HEK293 (cell line): ENCODE data around the gene CD19.

Experiments used
- CTCF ChIP-seq: fragments of 450-650 bp; formaldehyde crosslinking; IDR thresholded peaks from 2 replicates; pipeline ENCODE4 v1.5.1; 2016; ENCODE audit warnings: missing biosample characterization, missing genetic modification characterization
- FEZF1 ChIP-seq: fragments of 450-650 bp; formaldehyde crosslinking; IDR thresholded peaks from 2 replicates; pipeline ENCODE4 v1.5.1; 2016; ENCODE audit warnings: missing biosample characterization, missing genetic modification characterization
- PRDM4 ChIP-seq: fragments of 450-650 bp; formaldehyde crosslinking; IDR thresholded peaks from 2 replicates; pipeline ENCODE4 v1.5.1; 2017; ENCODE audit warnings: missing biosample characterization, missing genetic modification characterization
- TSHZ1 ChIP-seq: fragments of 450-650 bp; formaldehyde crosslinking; IDR thresholded peaks from 2 replicates; pipeline ENCODE4 v1.5.1; 2016; ENCODE audit warnings: missing biosample characterization, missing genetic modification characterization, borderline replicate concordance
- YY1 ChIP-seq: fragments of 450-650 bp; formaldehyde crosslinking; IDR thresholded peaks from 2 replicates; pipeline ENCODE4 v1.5.1; 2018; ENCODE audit warnings: missing biosample characterization, missing genetic modification characterization
- YY2 ChIP-seq: fragments of 450-650 bp; formaldehyde crosslinking; IDR thresholded peaks from 2 replicates; pipeline ENCODE4 v1.5.1; 2016; ENCODE audit warnings: missing biosample characterization, missing genetic modification characterization
- ZBTB26 ChIP-seq: fragments of 450-650 bp; formaldehyde crosslinking; optimal IDR thresholded peaks from 2 replicates; pipeline ENCODE3; 2016; ENCODE audit warnings: missing biosample characterization, mild to moderate bottlenecking, missing genetic modification characterization
- ZNF2 ChIP-seq: fragments of 450-650 bp; formaldehyde crosslinking; IDR thresholded peaks from 2 replicates; pipeline ENCODE4 v1.5.1; 2016; ENCODE audit warnings: missing biosample characterization, missing genetic modification characterization
- ZNF274 ChIP-seq, 2 experiments: fragments of 200-500 bp in 1 of 2; fragments of 450-650 bp in 1 of 2; sonication (Bioruptor generic) in 1 of 2; formaldehyde crosslinking in 1 of 2; IDR thresholded peaks; 2 replicates each; pipeline versions ENCODE4 v1.5.1 to v1.6.1; 2014 to 2016; ENCODE audit warnings: borderline replicate concordance in 1 of 2, inconsistent platforms in 1 of 2, low read length in 1 of 2, missing biosample characterization in 1 of 2, missing genetic modification characterization in 1 of 2
- ZNF449 ChIP-seq: fragments of 450-650 bp; formaldehyde crosslinking; IDR thresholded peaks from 2 replicates; pipeline ENCODE4 v1.5.1; 2017; ENCODE audit warnings: missing biosample characterization, mild to moderate bottlenecking, missing genetic modification characterization, moderate library complexity
- ZNF514 ChIP-seq: fragments of 450-650 bp; formaldehyde crosslinking; IDR thresholded peaks from 2 replicates; pipeline ENCODE4 v1.5.1; 2016; ENCODE audit warnings: missing biosample characterization, missing genetic modification characterization
- ZNF747 ChIP-seq: fragments of 450-650 bp; formaldehyde crosslinking; IDR thresholded peaks from 2 replicates; pipeline ENCODE4 v1.5.1; 2016; ENCODE audit warnings: missing biosample characterization, missing genetic modification characterization
- ZSCAN4 ChIP-seq: fragments of 450-650 bp; formaldehyde crosslinking; IDR thresholded peaks from 2 replicates; pipeline ENCODE4 v1.5.1; 2017; ENCODE audit warnings: missing biosample characterization, missing genetic modification characterization

- TF ChIP-seq ZNF514 (tag by site-specific recombination) (no peak), ZSCAN4 (no peak), CTCF (tag by site-specific recombination) (no peak), TSHZ1 (tag by site-specific recombination) (no peak), ZBTB26 (tag by site-specific recombination) (no peak), FEZF1 (tag by site-specific recombination) (no peak), YY2 (tag by site-specific recombination) (no peak), ZNF2 (tag by site-specific recombination) (no peak), ZNF274 (IDR thresholded peaks at IDR 0.05; ENCODE audit: low read length) (no peak), ZNF274 (tag by site-specific recombination; IDR thresholded peaks at IDR 0.05; ENCODE audit: borderline replicate concordance) (no peak), YY1 (no peak), ZNF747 (tag by site-specific recombination) (no peak), PRDM4 (no peak), ZNF449 (tag by site-specific recombination) (no peak)
These were observed 55.5 kb downstream of the CD19 start for GRCh38 chr16:28987170-28987853.
